Fibroblast of the aortic adventitia (primary cell): ENCODE measurements around the gene ZNF248. TPM values are rescaled to one million over a fixed set of nuclear protein-coding genes. Genes with fewer than 3 reads are reported as not detected.
"Not testable (repeated sequence)": the region's sequence is repeated elsewhere in the genome, so short reads cannot be mapped to it uniquely, and the experiment has no call there.

ENCODE experiments used
- DNase-seq: peaks from one replicate; pipeline ENCODE4 v3.0.0-alpha.2; 2010; ENCODE audit warnings: low read depth
- H3K4me3 ChIP-seq: 2 replicates; pipeline ENCODE4 v1.5.1; 2011; ENCODE audit warnings: low read depth, mild to moderate bottlenecking, control low read depth, low read length, moderate library complexity
- CTCF ChIP-seq: IDR thresholded peaks from 2 replicates; pipeline ENCODE4 v1.5.1; 2011; ENCODE audit warnings: mild to moderate bottlenecking, low read length, control low read depth, inconsistent platforms; ENCODE audit not compliant: insufficient read depth
- total RNA-seq: library from RNA; depleted of rRNA; stranded (reverse); fragments of >200 nt; gene quantifications from 2 replicates; pipeline ENCODE4 v1.2.3, GENCODE V29; 2012; ENCODE audit warnings: low replicate concordance

ZNF248 gene
- total RNA-seq, 1 donor, result 8.7 TPM

- no peak overlapping the region for H3K4me3 ChIP-seq
- no peak for DNase-seq
- TF ChIP-seq CTCF, result no peak
Measured at GRCh38 chr10:37739181-37739580, 118.2 kb downstream of the ZNF248 start.

DNA sequence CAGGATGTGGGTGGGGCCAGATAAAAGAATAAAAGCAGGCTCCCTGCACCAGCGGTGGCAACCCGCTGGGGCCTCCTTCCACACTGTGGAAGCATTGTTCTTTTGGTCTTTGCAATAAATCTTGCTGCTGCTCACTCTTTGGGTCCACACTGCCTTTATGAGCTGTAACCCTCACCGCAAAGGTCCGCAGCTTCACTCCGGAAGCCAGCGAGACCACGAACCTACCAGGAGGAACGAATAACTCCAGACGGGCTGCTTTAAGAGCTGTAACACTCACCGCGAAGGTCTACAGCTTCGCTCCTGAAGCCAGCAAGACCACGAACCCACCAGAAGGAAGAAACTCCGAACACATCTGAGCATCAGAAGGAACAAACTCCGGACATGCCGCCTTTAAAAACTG is 119.2 kb downstream of the ZNF248 start:
- H3K4me3 ChIP-seq, DNase-seq: not testable (repeated sequence)

DNA sequence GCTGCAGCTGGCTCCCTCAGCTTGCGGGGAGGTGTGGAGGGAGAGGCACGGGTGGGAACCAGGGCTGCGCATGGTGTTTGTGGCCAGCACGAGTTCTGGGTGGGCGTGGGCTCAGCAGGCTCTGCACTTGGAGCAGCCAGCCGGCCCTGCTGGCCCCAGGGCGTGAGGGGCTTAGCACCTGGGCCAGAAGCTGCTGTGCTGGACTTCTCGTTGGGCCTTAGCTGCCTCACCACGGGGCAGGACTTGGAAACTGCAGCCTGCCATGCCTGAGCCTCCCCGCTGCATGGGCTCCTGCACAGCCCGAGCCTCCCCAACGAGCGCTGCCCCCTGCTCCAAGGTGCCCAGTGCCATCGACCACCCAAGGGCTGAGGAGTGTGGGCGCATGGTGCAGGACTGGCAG is 120.1 kb downstream of the ZNF248 start:
- H3K4me3 ChIP-seq, result no peak overlapping the region
- TF ChIP-seq CTCF, result no peak
- no peak for DNase-seq

GRCh38 chr10:37736120-37736519 is 121.3 kb downstream of the ZNF248 start:
- no peak for DNase-seq
- TF ChIP-seq CTCF, result no peak
- H3K4me3 ChIP-seq, result no peak overlapping the region

DNA sequence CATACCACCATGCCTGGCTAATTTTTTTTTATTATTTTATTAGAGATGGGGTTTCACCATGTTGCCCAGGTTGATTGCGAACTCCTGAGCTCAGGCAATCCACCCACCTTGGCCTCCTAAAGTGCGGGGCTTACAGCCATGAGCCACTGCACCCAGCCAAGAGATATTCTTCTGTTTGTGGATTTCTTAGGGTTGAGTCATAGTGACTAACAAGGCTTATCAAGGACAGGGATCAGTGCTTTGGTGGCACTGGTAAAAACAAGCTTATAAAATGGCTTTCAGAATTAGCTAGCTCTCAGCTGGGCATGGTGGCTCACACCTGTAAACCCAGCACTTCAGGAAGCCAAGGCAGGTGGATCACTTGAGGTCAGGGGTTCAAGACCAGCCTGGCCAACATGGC is 122.4 kb downstream of the ZNF248 start:
- DNase-seq, result peak; percentile 32
- H3K4me3 ChIP-seq, result no peak overlapping the region
- no peak for TF ChIP-seq CTCF

Other genes with a start within 250 kb of the ZNF248 start
- 7.9 and 14.8 TPM in 2 replicates for gene ZNF25, start 119.0 kb upstream of the ZNF248 start, total RNA-seq
- 19.3 and 21.4 TPM in 2 replicates for gene ZNF33A, start 153.1 kb upstream of the ZNF248 start, total RNA-seq
- gene ZNF37A, start 236.7 kb upstream of the ZNF248 start, total RNA-seq, result 6.0 and 16.2 TPM in 2 replicates